Jurkat, Clone E6-1 (cell line): ENCODE data around the gene BBS9.
"Not testable (repeated sequence)": the region's sequence is repeated elsewhere in the genome, so short reads cannot be mapped to it uniquely, and the experiment has no call there.

ENCODE experiments used
- DNase-seq: peaks from one replicate; pipeline ENCODE4 v3.0.0-alpha.2; 2011; ENCODE audit warnings: low read depth, low spot score
- H3K4me3 ChIP-seq: 2 replicates; pipeline ENCODE4 v1.5.1; 2011; ENCODE audit warnings: mild to moderate bottlenecking, low read length, control low read depth, moderate library complexity

BBS9 gene

GRCh38 chr7:33452805-33453502 is 323.6 kb downstream of the BBS9 start:
- no peak for DNase-seq
- H3K4me3 ChIP-seq, result no peak overlapping the region

GRCh38 chr7:33457039-33457438 is 327.7 kb downstream of the BBS9 start:
- no peak for DNase-seq
- no peak overlapping the region for H3K4me3 ChIP-seq

GRCh38 chr7:33458581-33458980 is 329.2 kb downstream of the BBS9 start:
- H3K4me3 ChIP-seq, result no peak overlapping the region
- no peak for DNase-seq

- H3K4me3 ChIP-seq, result no peak overlapping the region
- peak; percentile 11 for DNase-seq
Observed at GRCh38 chr7:33459340-33459751, 330.0 kb downstream of the BBS9 start.

GRCh38 chr7:33463131-33463530 is 333.8 kb downstream of the BBS9 start:
- no peak overlapping the region for H3K4me3 ChIP-seq
- DNase-seq, result no peak

- no peak overlapping the region for H3K4me3 ChIP-seq
- DNase-seq, result no peak
Observed at GRCh38 chr7:33466203-33466602, 336.8 kb downstream of the BBS9 start.

- no peak for DNase-seq
- H3K4me3 ChIP-seq, result no peak overlapping the region
Observed at GRCh38 chr7:33471636-33472242, 342.4 kb downstream of the BBS9 start.

GRCh38 chr7:33472348-33473025 is 343.1 kb downstream of the BBS9 start:
- DNase-seq, result no peak
- no peak overlapping the region for H3K4me3 ChIP-seq

- no peak overlapping the region for H3K4me3 ChIP-seq
- DNase-seq, result no peak
Observed at GRCh38 chr7:33477719-33478480, 348.5 kb downstream of the BBS9 start.

GRCh38 chr7:33484476-33484875 is 355.1 kb downstream of the BBS9 start:
- not testable (repeated sequence) for H3K4me3 ChIP-seq, DNase-seq

GRCh38 chr7:33485747-33486493 is 356.6 kb downstream of the BBS9 start:
- no peak for DNase-seq
- H3K4me3 ChIP-seq, result no peak overlapping the region

- no peak for DNase-seq
- H3K4me3 ChIP-seq, result no peak overlapping the region
Observed at GRCh38 chr7:33486633-33487032, 357.3 kb downstream of the BBS9 start.

- no peak for DNase-seq
- no peak overlapping the region for H3K4me3 ChIP-seq
Observed at GRCh38 chr7:33487998-33488682, 358.8 kb downstream of the BBS9 start.

- DNase-seq, result no peak
- H3K4me3 ChIP-seq, result no peak overlapping the region
Observed at GRCh38 chr7:33494474-33494873, 365.1 kb downstream of the BBS9 start.

- no peak for DNase-seq
- no peak overlapping the region for H3K4me3 ChIP-seq
Observed at GRCh38 chr7:33495207-33495606, 365.8 kb downstream of the BBS9 start.

- DNase-seq, result no peak
- no peak overlapping the region for H3K4me3 ChIP-seq
Observed at GRCh38 chr7:33497051-33497450, 367.7 kb downstream of the BBS9 start.

GRCh38 chr7:33500703-33501701 is 371.6 kb downstream of the BBS9 start:
- DNase-seq, result no peak
- H3K4me3 ChIP-seq, result no peak overlapping the region
